HepG2 (cell line): ENCODE measurements around the gene DNAJB11. TPM values are rescaled to one million over a fixed set of nuclear protein-coding genes. Genes with fewer than 3 reads are reported as not detected.

Source experiments
- ARID2 ChIP-seq: sonication (generic); formaldehyde crosslinking; IDR thresholded peaks from 2 replicates; pipeline ENCODE4 v1.8.1; 2022; ENCODE audit warnings: mild to moderate bottlenecking, missing genetic modification reagents, borderline replicate concordance
- MAFK ChIP-seq, 2 experiments: IDR thresholded peaks in 1 of 2; conservative IDR thresholded peaks in 1 of 2; 2 replicates each; pipeline ENCODE4 v1.6.1; 2011; ENCODE audit warnings: improper control_type of control experiment in 2 of 2, low read length in 2 of 2
- MIER3 ChIP-seq: IDR thresholded peaks from 2 replicates; pipeline ENCODE4 v1.6.1; 2016; ENCODE audit warnings: missing compliant biosample characterization, borderline replicate concordance
- NFYC ChIP-seq: IDR thresholded peaks from 2 replicates; pipeline ENCODE4 v1.6.1; 2016; ENCODE audit warnings: missing genetic modification reagents, missing compliant biosample characterization
- RAD21 ChIP-seq: fragments of 450-650 bp; formaldehyde crosslinking; IDR thresholded peaks from 2 replicates; pipeline ENCODE4 v1.5.0; 2020; ENCODE audit warnings: mild to moderate bottlenecking
- RFX1 ChIP-seq: fragments of 450-650 bp; IDR thresholded peaks from 2 replicates; pipeline ENCODE4 v1.6.1; 2017
- SAP130 ChIP-seq: IDR thresholded peaks from 2 replicates; pipeline ENCODE4 v1.6.1; 2016; ENCODE audit warnings: low read depth
- ZNF549 ChIP-seq: sonication (generic); formaldehyde crosslinking; IDR thresholded peaks from 2 replicates; pipeline ENCODE4 v1.5.0; 2020; ENCODE audit warnings: missing genetic modification reagents
- polyA plus RNA-seq, 8 experiments: library from polyadenylated mRNA; depleted of rRNA in 3 of 8; stranded (reverse) in 7 of 8; unstranded in 1 of 8; fragments of >200 nt; fragmentation: Illumina TruSeq in 4 of 8; extraction: Trizol in 4 of 8; gene quantifications; 2 replicates each; pipeline versions ENCODE4 v1.2.1 to v1.2.3, GENCODE V29; 2011 to 2016; ENCODE audit warnings: low read depth in 4 of 8, missing spikeins in 1 of 8, mixed read lengths in 1 of 8; ENCODE audit not compliant: insufficient read depth in 1 of 8
- total RNA-seq, 5 experiments: library from RNA; depleted of rRNA; stranded (reverse); fragments of >200 nt; fragmentation: Illumina TruSeq; extraction: Trizol; gene quantifications; 2 replicates each; pipeline ENCODE4 v1.2.3, GENCODE V29; 2016; ENCODE audit warnings: low read depth in 1 of 5
- TF ChIP-seq, protein P1 (sequence below), 2 experiments: sonication (generic) in 1 of 2; formaldehyde crosslinking in 1 of 2; IDR thresholded peaks; 2 replicates each; pipeline versions ENCODE4 v1.4.0 to v1.6.1; 2016 to 2020; ENCODE audit warnings: borderline replicate concordance in 1 of 2, low read depth in 1 of 2, mild to moderate bottlenecking in 1 of 2, missing genetic modification reagents in 1 of 2
- TF ChIP-seq, protein P2 (sequence below): fragments of 450-650 bp; IDR thresholded peaks from 2 replicates; pipeline ENCODE4 v1.6.1; 2016

The DNAJB11 gene
- total and polyA plus RNA-seq, 2 of the 13 experiments (the other 11 are each of a cell fraction or from before 2014, with no cell fraction given), result 41.0 to 132 TPM

DNA sequence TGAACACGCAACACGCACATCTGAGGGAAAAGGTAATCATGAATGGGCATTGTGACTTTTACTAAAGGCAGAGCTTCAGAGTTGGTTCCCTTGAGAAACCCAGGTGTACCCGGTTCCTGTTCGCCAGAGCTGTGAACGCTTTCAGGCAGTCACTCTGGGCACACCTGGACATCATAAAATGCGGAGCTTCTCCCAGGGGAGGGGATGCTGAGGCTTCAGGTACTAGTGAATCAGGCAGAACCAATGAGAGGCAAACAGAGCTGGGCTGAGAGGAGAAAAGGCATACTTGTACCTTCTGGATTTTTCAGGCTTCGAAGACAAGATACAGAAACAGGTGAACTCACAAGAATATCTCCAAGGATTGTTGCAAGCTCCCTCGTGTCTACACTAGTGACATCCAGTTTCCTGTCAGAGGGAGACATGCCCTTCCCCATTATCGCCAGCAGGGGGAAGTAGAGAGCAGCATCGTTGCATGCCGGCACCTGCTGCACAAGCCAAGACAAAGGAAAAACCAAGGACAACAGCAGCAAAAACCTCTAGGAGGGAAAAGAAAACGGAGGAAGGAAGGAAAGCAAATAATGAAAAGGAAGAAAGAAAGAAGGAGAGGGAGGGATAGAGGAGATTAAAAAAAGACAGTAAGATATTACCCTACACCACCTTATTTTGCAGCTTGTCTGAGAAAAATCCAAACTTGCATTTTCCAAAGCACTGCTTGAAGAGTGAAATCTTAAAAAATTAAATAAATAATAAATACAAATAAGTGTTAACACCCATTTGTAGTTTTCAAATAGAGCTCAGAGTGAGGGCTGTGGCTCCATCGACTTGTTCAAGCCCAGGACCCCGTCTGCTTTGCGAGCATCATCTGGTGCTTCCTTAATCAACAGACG is 44.3 kb downstream of the DNAJB11 start (continued):
- TF ChIP-seq, protein P1, sequence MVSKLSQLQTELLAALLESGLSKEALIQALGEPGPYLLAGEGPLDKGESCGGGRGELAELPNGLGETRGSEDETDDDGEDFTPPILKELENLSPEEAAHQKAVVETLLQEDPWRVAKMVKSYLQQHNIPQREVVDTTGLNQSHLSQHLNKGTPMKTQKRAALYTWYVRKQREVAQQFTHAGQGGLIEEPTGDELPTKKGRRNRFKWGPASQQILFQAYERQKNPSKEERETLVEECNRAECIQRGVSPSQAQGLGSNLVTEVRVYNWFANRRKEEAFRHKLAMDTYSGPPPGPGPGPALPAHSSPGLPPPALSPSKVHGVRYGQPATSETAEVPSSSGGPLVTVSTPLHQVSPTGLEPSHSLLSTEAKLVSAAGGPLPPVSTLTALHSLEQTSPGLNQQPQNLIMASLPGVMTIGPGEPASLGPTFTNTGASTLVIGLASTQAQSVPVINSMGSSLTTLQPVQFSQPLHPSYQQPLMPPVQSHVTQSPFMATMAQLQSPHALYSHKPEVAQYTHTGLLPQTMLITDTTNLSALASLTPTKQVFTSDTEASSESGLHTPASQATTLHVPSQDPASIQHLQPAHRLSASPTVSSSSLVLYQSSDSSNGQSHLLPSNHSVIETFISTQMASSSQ (IDR thresholded peaks at IDR 0.05; ENCODE audit: low read depth), result no peak
- TF ChIP-seq, protein P1 (CRISPR knock-in tag; IDR thresholded peaks at IDR 0.05; ENCODE audit: borderline replicate concordance), result peak; percentile 46; the same call in 1 of the 2 replicates
- TF ChIP-seq SAP130 (CRISPR knock-in tag), result peak; percentile 53; the same call in 1 of the 2 replicates
- TF ChIP-seq RFX1, result no peak
- TF ChIP-seq RAD21, result peak; percentile 73
- TF ChIP-seq ZNF549 (CRISPR knock-in tag), result no peak
- TF ChIP-seq ARID2 (CRISPR knock-in tag), result 0 out of 2 replicates have a peak, but pooled peaks have one; percentile 11
- no peak for TF ChIP-seq MAFK (conservative IDR thresholded peaks at IDR 0.05 in 1 of 2, IDR thresholded peaks at IDR 0.05 in 1 of 2; ENCODE audit: low read length in 2 of 2)
- peak; percentile 6; the same call in 1 of the 2 replicates for TF ChIP-seq NFYC (CRISPR knock-in tag)
- TF ChIP-seq, protein P2, sequence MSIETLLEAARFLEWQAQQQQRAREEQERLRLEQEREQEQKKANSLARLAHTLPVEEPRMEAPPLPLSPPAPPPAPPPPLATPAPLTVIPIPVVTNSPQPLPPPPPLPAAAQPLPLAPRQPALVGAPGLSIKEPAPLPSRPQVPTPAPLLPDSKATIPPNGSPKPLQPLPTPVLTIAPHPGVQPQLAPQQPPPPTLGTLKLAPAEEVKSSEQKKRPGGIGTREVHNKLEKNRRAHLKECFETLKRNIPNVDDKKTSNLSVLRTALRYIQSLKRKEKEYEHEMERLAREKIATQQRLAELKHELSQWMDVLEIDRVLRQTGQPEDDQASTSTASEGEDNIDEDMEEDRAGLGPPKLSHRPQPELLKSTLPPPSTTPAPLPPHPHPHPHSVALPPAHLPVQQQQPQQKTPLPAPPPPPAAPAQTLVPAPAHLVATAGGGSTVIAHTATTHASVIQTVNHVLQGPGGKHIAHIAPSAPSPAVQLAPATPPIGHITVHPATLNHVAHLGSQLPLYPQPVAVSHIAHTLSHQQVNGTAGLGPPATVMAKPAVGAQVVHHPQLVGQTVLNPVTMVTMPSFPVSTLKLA, result peak; percentile 52
- peak; percentile 36; the same call in 1 of the 2 replicates for TF ChIP-seq MIER3 (CRISPR knock-in tag)
